A673 (cell line): ENCODE results near the gene ANKDD1B.

Experiments used
- CTCF ChIP-seq: fragments of 300-800, 200-600 bp; sonication (generic); conservative IDR thresholded peaks from 2 replicates; pipeline ENCODE4 v1.5.1; 2017; ENCODE audit warnings: low read depth, mild to moderate bottlenecking, antibody characterized with exemption, low read length, moderate library complexity, mixed read lengths
- EZH2 ChIP-seq: fragments of 200-600 bp; sonication (generic); IDR thresholded peaks from 2 replicates; pipeline ENCODE4 v1.6.1; 2017; ENCODE audit warnings: borderline replicate concordance, low read depth, mild to moderate bottlenecking, mixed read lengths, antibody characterized with exemption, low read length; ENCODE audit not compliant: poor library complexity, severe bottlenecking

GRCh38 chr5:75716715-75717081, 105.4 kb downstream of the ANKDD1B start:
- TF ChIP-seq EZH2 (no peak), CTCF (no peak)
